AG10803 (cell line): ENCODE results near the gene CSH2.
A peak's percentile ranks its signal among the peaks of the same experiment; 100 is the strongest.

Experiments
- DNase-seq: peaks from one replicate; pipeline ENCODE4 v3.0.0; 2010; ENCODE audit warnings: low read depth
- H3K4me3 ChIP-seq: 2 replicates; pipeline ENCODE4 v1.5.1; 2011; ENCODE audit warnings: mild to moderate bottlenecking, low read length, control low read depth
- TF ChIP-seq, protein P1 (sequence below): conservative IDR thresholded peaks from 2 replicates; pipeline ENCODE4 v1.5.1; 2011; ENCODE audit warnings: mild to moderate bottlenecking, low read length, control low read depth, inconsistent platforms

The CSH2 gene

DNA sequence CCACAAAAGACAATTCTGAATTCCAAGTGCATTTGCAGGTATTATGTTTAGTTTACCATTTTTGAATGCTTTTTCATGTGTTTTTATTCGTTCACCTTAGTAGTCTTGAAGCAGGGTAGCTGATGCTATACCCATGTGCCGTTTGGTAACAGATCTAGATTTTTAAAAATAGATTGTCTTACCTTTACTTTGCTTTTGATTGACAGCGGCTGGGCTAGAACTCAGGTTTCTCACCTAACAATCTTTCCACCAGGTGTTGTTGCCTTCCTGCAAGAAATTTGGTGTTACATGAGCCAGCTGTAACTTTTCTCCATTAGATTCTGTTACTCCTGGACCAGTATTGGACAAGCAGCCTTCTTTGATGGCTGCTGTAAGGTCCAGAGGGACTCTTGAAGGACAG lies 44.5 kb downstream of the CSH2 start:
- H3K4me3 ChIP-seq = no peak overlapping the region
- TF ChIP-seq, protein P1, sequence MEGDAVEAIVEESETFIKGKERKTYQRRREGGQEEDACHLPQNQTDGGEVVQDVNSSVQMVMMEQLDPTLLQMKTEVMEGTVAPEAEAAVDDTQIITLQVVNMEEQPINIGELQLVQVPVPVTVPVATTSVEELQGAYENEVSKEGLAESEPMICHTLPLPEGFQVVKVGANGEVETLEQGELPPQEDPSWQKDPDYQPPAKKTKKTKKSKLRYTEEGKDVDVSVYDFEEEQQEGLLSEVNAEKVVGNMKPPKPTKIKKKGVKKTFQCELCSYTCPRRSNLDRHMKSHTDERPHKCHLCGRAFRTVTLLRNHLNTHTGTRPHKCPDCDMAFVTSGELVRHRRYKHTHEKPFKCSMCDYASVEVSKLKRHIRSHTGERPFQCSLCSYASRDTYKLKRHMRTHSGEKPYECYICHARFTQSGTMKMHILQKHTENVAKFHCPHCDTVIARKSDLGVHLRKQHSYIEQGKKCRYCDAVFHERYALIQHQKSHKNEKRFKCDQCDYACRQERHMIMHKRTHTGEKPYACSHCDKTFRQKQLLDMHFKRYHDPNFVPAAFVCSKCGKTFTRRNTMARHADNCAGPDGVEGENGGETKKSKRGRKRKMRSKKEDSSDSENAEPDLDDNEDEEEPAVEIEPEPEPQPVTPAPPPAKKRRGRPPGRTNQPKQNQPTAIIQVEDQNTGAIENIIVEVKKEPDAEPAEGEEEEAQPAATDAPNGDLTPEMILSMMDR = no peak
- no peak for DNase-seq

DNA sequence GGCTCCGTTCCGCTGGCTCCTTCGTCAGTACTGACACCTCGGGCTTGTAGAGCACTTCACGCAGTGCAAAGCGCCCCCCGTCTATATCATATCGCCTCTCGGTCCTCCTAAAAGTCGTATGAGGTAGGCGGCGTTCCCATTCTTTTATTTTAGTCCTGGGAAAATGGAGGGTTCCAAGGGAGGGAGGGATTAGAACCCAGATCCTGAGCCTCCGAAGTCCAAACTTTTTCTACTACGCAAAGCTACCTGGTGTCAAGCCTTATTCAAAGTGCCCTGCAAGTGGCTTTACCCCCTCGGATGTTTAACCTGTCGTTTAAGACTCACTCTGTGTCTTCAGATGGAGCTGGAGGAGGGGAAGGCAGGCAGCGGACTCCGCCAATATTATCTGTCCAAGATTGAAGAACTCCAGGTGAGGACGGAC lies 45.7 kb downstream of the CSH2 start:
- peak overlapping the region; percentile 97 for H3K4me3 ChIP-seq
- TF ChIP-seq, protein P1 = no peak
- DNase-seq = no peak

DNA sequence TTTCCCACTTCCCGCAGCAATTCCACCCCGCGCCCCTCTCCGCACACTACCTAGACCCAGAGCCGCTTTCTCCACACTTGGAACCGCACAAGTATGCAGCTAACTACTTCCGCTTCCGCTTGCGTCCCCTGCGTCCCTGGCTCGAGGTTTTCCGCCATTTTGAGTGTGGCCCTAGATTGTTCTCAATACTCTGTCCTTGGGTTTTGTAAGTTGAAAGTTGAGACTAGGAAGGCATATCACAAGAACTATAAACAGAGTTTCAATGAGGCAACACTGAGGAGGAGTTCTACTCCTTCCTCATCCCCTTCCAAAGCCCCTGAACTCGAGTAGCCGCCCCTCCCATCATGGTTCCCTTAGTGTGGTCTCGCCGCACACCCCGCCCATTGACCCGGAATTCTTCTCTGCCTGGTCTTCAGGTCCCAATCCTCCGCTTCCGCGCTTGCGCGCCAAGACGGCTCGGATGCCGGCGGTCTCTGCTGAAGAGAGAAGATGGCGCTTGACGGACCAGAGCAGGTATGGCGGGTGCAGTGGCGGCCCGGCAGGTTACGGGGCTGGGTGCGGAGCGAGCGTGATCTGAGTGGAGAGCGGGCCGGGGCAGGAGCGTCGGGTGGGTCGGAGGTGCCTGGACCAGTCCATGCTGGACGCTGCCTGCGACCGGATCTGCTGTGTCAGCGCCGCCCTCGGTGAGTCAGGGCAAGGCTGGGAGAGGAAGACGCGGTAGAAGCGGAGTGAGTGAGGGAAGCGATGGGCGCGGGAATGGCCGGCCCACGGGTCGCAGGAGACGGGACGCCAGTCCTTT lies 46.3 kb downstream of the CSH2 start, which contains the start of the genes FTSJ3 and PSMC5:
TSS of gene FTSJ3 (minus strand) at position 662 of the 799 bp plus-strand sequence. CDS start 761 bp downstream, outside the sequence.
TSS of gene PSMC5 (plus strand) at position 430 of the 799 bp plus-strand sequence. CDS start at position 490, 60 bp downstream.
- H3K4me3 ChIP-seq = peak within 1 kb of the TSS; percentile 97
- TF ChIP-seq, protein P1 = peak; percentile 53
- DNase-seq = peak; percentile 93

DNA sequence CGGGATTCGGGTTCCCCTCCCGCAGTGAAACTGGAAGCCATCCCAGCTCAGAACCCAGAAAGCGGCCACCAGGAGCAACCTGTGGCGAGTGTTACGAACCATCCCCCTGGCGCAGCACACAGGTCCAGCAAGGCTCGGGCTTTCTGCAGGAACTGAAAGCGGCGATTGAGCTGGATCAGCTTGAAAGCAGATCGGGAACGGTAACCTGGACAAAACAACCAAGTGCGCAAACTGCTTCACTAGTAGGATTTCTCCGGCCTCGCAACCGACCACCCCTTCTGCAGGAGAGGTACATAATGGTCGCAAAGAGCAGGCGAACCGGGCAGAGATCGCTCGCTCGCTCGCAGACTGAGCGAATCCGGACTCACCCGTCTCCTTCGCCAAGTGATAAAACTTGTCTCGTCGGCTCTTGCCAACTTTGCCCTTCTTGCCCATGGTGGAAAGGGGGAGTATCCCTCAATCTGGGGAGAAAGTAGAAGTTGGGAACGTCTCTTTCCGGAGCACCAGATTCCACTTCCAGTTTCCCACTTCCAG lies 46.9 kb downstream of the CSH2 start:
- DNase-seq = peak; percentile 11
- TF ChIP-seq, protein P1 = peak; percentile 15; the same call in 1 of the 2 replicates
- peak overlapping the region; percentile 97 for H3K4me3 ChIP-seq

DNA sequence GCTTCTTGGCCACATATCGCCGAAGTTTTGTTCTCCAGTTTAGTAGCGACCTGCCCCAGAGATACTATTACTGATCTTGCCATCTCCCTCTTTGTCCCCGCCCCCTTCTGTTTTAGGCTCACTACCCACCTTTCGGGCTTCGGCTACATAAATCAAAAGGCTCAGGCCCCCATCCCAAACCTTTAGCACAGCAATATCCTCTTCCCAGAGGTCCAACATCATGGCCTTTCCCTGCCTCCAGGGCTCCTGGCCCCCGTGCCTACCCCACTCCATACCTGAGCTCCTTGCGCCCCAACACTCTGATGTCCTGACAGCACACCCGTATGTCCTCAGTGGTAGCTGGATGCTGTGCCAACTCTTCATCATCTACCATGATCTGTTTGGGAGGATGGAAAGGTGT lies 49.1 kb downstream of the CSH2 start:
- DNase-seq = no peak
- TF ChIP-seq, protein P1 = no peak
- H3K4me3 ChIP-seq = no peak overlapping the region

DNA sequence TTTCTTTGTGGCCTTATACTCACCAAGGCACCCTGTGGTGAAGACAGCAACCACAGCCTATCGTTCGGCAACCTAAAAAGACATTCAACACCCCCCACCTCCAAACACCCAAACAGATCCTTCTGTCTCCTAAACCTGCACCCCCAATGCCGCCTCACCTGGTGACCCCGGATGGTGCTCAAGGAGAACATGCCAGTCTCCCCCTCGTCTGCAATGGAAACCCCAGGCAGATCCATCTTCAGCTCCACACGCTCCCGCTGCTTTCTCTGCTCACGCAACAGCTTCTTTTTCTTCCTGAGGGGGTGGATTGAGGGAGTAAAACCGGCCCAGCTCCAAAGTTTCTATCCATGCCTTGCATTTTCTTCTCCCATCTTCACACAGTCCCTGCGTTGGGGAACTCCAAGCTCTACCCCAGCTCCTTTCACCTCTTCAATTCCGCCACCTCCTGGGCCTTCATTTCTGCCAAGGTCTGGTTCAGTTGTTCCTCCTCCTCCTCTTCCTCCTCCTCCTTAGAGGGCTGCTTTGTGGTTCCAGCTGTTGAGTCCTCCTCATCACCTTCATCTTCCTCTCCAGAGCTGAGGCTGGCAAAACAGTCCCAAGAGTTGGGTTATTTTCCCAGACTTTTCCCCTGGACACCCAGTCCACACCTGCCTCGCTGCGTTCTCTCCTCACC lies 49.7 kb downstream of the CSH2 start:
- DNase-seq = no peak
- TF ChIP-seq, protein P1 = no peak
- H3K4me3 ChIP-seq = no peak overlapping the region
